H1 (cell line): Measurements from ENCODE around the gene UNC13C. TPM values are rescaled to one million over a fixed set of nuclear protein-coding genes. Genes with fewer than 3 reads are reported as not detected.

ENCODE experiments used
- CTCF ChIA-PET: fragments of 300-600 bp; sonication (Branson Sonifier 250); formaldehyde crosslinking; loops from one replicate; lab custom pipeline; 2021; ENCODE audit not compliant: partially characterized antibody; lab: Charles Lee
- POLR2A ChIA-PET: fragments of 300-600 bp; sonication (Branson Sonifier 250); formaldehyde crosslinking; loops from one replicate; lab custom pipeline; 2021; ENCODE audit warnings: inconsistent platforms; ENCODE audit not compliant: partially characterized antibody; lab: Charles Lee
- DNase-seq, 2 experiments: peaks; one replicate each; pipeline versions ENCODE4 v3.0.0 to v3.0.0-alpha.2; 2010 to 2022; ENCODE audit warnings: low spot score in 2 of 2, low read depth in 1 of 2, mixed read lengths in 1 of 2
- FAIRE-seq: peaks from 2 replicates; lab custom pipeline; 2011; peaks lifted over from hg19 to GRCh38; lab: Jason Lieb, UNC
- H2AFZ ChIP-seq: 2 replicates; pipeline ENCODE4 v1.8.1; 2012; ENCODE audit warnings: low read length, inconsistent platforms
- H2AK5ac ChIP-seq: 2 replicates; pipeline ENCODE4 v1.6.1; 2013; ENCODE audit warnings: low read depth, low read length
- H2BK120ac ChIP-seq: replicated peaks from 2 replicates; pipeline ENCODE3; 2013; ENCODE audit warnings: low read depth, low read length, inconsistent platforms
- H2BK12ac ChIP-seq: 2 replicates; pipeline ENCODE4 v1.6.1; 2013; ENCODE audit warnings: low read depth, low read length
- H2BK15ac ChIP-seq: 2 replicates; pipeline ENCODE4 v1.6.1; 2013; ENCODE audit warnings: low read length
- H2BK20ac ChIP-seq: 2 replicates; pipeline ENCODE4 v1.6.1; 2013; ENCODE audit warnings: low read length
- H2BK5ac ChIP-seq: 2 replicates; pipeline ENCODE4 v1.6.1; 2013; ENCODE audit warnings: low read depth, low read length
- H3K14ac ChIP-seq: 2 replicates; pipeline ENCODE4 v1.6.1; 2013; ENCODE audit warnings: inconsistent platforms; ENCODE audit not compliant: insufficient read length
- H3K18ac ChIP-seq: 2 replicates; pipeline ENCODE4 v1.6.1; 2013; ENCODE audit warnings: low read length; ENCODE audit errors: extremely low read depth
- H3K23ac ChIP-seq: 2 replicates; pipeline ENCODE4 v1.6.1; 2013; ENCODE audit warnings: inconsistent platforms; ENCODE audit not compliant: insufficient read length
- H3K23me2 ChIP-seq: 2 replicates; pipeline ENCODE4 v1.6.1; 2013; ENCODE audit warnings: low read depth, low read length
- H3K27ac ChIP-seq: 2 replicates; pipeline ENCODE4 v1.6.1; 2011; ENCODE audit warnings: low read depth, low read length, inconsistent platforms
- H3K27me3 ChIP-seq, 4 experiments: replicated peaks in 1 of 4; 1 replicate in 1 of 4; 2 replicates in 3 of 4; pipeline versions ENCODE4 v1.6.1 to v1.8.1; 2011 to 2013; ENCODE audit warnings: low read length in 3 of 4, mild to moderate bottlenecking in 3 of 4, inconsistent platforms in 2 of 4, mixed read lengths in 2 of 4, moderate library complexity in 1 of 4; ENCODE audit not compliant: control insufficient read depth in 3 of 4, insufficient read depth in 3 of 4; ENCODE audit errors: extremely low read depth in 1 of 4
- H3K36me3 ChIP-seq, 4 experiments: 2 replicates each; pipeline versions ENCODE4 v1.6.1 to v1.8.1; 2011 to 2013; ENCODE audit warnings: mild to moderate bottlenecking in 4 of 4, low read length in 3 of 4, moderate library complexity in 2 of 4, control low read depth in 1 of 4, inconsistent platforms in 1 of 4; ENCODE audit not compliant: insufficient read depth in 4 of 4, control insufficient read depth in 2 of 4
- H3K4ac ChIP-seq: replicated peaks from 2 replicates; pipeline ENCODE3; 2013; ENCODE audit warnings: low read length, low read depth, mixed read lengths, inconsistent platforms; ENCODE audit not compliant: insufficient read length
- H3K4me1 ChIP-seq, 4 experiments: replicated peaks in 1 of 4; 1 replicate in 1 of 4; 2 replicates in 3 of 4; pipeline versions ENCODE4 v1.6.1 to v1.8.1; 2011 to 2013; ENCODE audit warnings: low read length in 3 of 4, inconsistent platforms in 2 of 4, mixed read lengths in 1 of 4; ENCODE audit not compliant: insufficient read depth in 4 of 4, control insufficient read depth in 3 of 4
- H3K4me2 ChIP-seq, 2 experiments: 2 replicates each; pipeline versions ENCODE4 v1.6.1 to v1.8.1; 2011 to 2013; ENCODE audit warnings: low read depth in 2 of 2, low read length in 2 of 2, control low read depth in 1 of 2, inconsistent platforms in 1 of 2, mild to moderate bottlenecking in 1 of 2; ENCODE audit not compliant: insufficient read depth in 1 of 2
- H3K4me3 ChIP-seq, 4 experiments: fragments of 200-600, 300-600 bp in 1 of 4; sonication (generic), shearing (Covaris generic), sonication (Bioruptor Twin) in 1 of 4; 2 replicates each; pipeline versions ENCODE4 v1.5.1 to v1.8.1; 2011 to 2016; ENCODE audit warnings: low read length in 4 of 4, low read depth in 3 of 4, control low read depth in 2 of 4, inconsistent platforms in 2 of 4, mild to moderate bottlenecking in 2 of 4, mixed read lengths in 1 of 4, moderate library complexity in 1 of 4; ENCODE audit not compliant: insufficient read depth in 2 of 4; ENCODE audit errors: extremely low read depth in 1 of 4
- H3K56ac ChIP-seq: replicated peaks from 2 replicates; pipeline ENCODE3; 2013; ENCODE audit warnings: low read depth, mild to moderate bottlenecking, mixed read lengths, low read length, inconsistent platforms; ENCODE audit not compliant: insufficient read length
- H3K79me1 ChIP-seq: 2 replicates; pipeline ENCODE4 v1.6.1; 2013; ENCODE audit warnings: low read depth, low read length, control low read depth
- H3K79me2 ChIP-seq, 2 experiments: 2 replicates each; pipeline versions ENCODE4 v1.6.1 to v1.8.1; 2012 to 2013; ENCODE audit warnings: low read length in 2 of 2, mild to moderate bottlenecking in 2 of 2, inconsistent platforms in 1 of 2; ENCODE audit not compliant: insufficient read depth in 2 of 2, control insufficient read depth in 1 of 2
- H3K9ac ChIP-seq, 4 experiments: replicated peaks in 1 of 4; 1 replicate in 1 of 4; 2 replicates in 3 of 4; pipeline versions ENCODE4 v1.6.1 to v1.8.1; 2011 to 2013; ENCODE audit warnings: low read depth in 3 of 4, low read length in 3 of 4, control low read depth in 2 of 4, mild to moderate bottlenecking in 2 of 4, moderate library complexity in 2 of 4, inconsistent platforms in 1 of 4; ENCODE audit errors: extremely low read depth in 1 of 4
- H3K9me3 ChIP-seq, 2 experiments: 2 replicates each; pipeline versions ENCODE4 v1.6.1 to v1.8.1; 2012 to 2013; ENCODE audit warnings: mild to moderate bottlenecking in 2 of 2, moderate library complexity in 2 of 2, control low read depth in 1 of 2, inconsistent platforms in 1 of 2, low read depth in 1 of 2, low read length in 1 of 2, mixed read lengths in 1 of 2; ENCODE audit not compliant: insufficient read depth in 2 of 2
- H4K20me1 ChIP-seq, 2 experiments: replicated peaks in 1 of 2; 2 replicates each; pipeline versions ENCODE3 to v1.8.1; 2011 to 2013; ENCODE audit warnings: inconsistent platforms in 2 of 2, low read length in 2 of 2, mild to moderate bottlenecking in 1 of 2; ENCODE audit not compliant: insufficient read depth in 2 of 2, control insufficient read depth in 1 of 2
- H4K5ac ChIP-seq: 2 replicates; pipeline ENCODE4 v1.6.1; 2013; ENCODE audit warnings: low read length, low read depth, mixed read lengths, inconsistent platforms; ENCODE audit not compliant: insufficient read length
- H4K8ac ChIP-seq: 2 replicates; pipeline ENCODE4 v1.8.0; 2013; ENCODE audit warnings: mild to moderate bottlenecking, moderate library complexity, low read length, inconsistent platforms; ENCODE audit not compliant: insufficient read depth; ENCODE audit errors: extremely low read depth
- H4K91ac ChIP-seq: replicated peaks from 2 replicates; pipeline ENCODE3; 2013; ENCODE audit warnings: low read length, mixed read lengths, inconsistent platforms; ENCODE audit not compliant: insufficient read length
- GABPA ChIP-seq: IDR thresholded peaks from 2 replicates; pipeline ENCODE4 v1.6.1; 2011; ENCODE audit warnings: mild to moderate bottlenecking, low read length, moderate library complexity, borderline replicate concordance; ENCODE audit not compliant: insufficient read depth
- SIX5 ChIP-seq: IDR thresholded peaks from 2 replicates; pipeline ENCODE4 v1.6.1; 2011; ENCODE audit warnings: mild to moderate bottlenecking, low read depth, low read length
- SP1 ChIP-seq: IDR thresholded peaks from 2 replicates; pipeline ENCODE4 v1.6.1; 2011; ENCODE audit warnings: low read depth, low read length
- SP4 ChIP-seq: IDR thresholded peaks from 2 replicates; pipeline ENCODE4 v1.6.1; 2012; ENCODE audit warnings: low read length, inconsistent platforms
- polyA plus RNA-seq, 7 experiments: library from polyadenylated mRNA; depleted of rRNA in 3 of 7; stranded (reverse) in 5 of 7; unstranded in 2 of 7; fragments of >200 nt in 5 of 7; fragments of 200-250 nt in 2 of 7; gene quantifications; 1 replicate in 5 of 7; 2 replicates in 1 of 7; 4 replicates in 1 of 7; pipeline versions ENCODE4 v1.2.1 to v1.2.3, GENCODE V29; 2011 to 2013; ENCODE audit warnings: missing spikeins in 2 of 7, mixed read lengths in 2 of 7
- total RNA-seq: library from RNA; stranded (reverse); fragmentation: NEBNext Ultra II Directional; extraction: Animal tissue kit (Norgen Biotek cat#: 25700); gene quantifications from 2 replicates; pipeline ENCODE4 v1.2.1, GENCODE V29; 2021

UNC13C gene
- total and polyA plus RNA-seq, 2 of the 8 experiments (the other 6 are each of a cell fraction or from before 2014, with no cell fraction given) = 0.02 to 0.13 TPM

DNA sequence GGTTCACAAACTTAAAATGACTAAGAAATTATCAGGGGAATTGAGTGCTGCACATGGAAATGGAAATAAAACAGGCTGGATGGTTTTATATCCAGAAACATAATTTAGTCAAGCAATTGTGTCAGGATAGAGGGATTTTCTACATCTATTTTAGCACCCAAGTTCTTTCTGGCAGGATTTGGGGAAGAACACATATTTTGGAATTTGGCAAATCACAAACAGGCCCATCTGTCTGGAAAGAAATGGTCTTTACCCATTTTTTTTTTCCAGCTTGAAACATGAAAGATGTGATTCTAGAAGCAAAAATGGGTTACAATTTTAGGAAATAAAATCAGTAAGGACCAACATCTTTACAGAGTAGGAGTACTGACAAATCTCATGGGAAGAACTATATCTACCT lies 14.4 kb upstream of the UNC13C start:
- Histone ChIP-seq H2BK12ac (no peak overlapping the region), H3K9ac (no peak overlapping the region), H4K5ac (no peak overlapping the region), H3K79me2 (no peaks in the 10 kb centered on the region), H2BK120ac (no peak overlapping the region), H3K4me3 (no peak overlapping the region), H3K18ac (no peak overlapping the region), H4K91ac (no peak overlapping the region), H3K4ac (no peak overlapping the region), H3K4me1 (no peaks in the 10 kb centered on the region), H2BK5ac (no peak overlapping the region), H2BK20ac (no peak overlapping the region), H3K79me1 (no peaks in the 10 kb centered on the region), H4K8ac (no peak overlapping the region), H3K56ac (no peak overlapping the region), H2AFZ (no peak overlapping the region), H2BK15ac (no peak overlapping the region), H3K23me2 (no peaks in the 10 kb centered on the region), H2AK5ac (no peak overlapping the region), H3K23ac (no peak overlapping the region), H3K27me3 (no peaks in the 10 kb centered on the region), H3K36me3 (no peaks in the 10 kb centered on the region), H3K27ac (no peak overlapping the region), H3K4me2 (no peak overlapping the region), H4K20me1 (no peaks in the 10 kb centered on the region), H3K9me3 (peaks cover 0 to 11% of the 10 kb centered on the region in 2 experiments; a peak in 1 of 4 replicates), H3K14ac (no peak overlapping the region)
- DNase-seq = no peak
- TF ChIP-seq SP4 (no peak), SIX5 (no peak), GABPA (no peak), SP1 (no peak)
- ChIA-PET POLR2A (no interaction called here), CTCF (interaction anchor here (0.7 to 2.2 kb wide), 18 partner anchors 8 to 1166 kb away, joined by 3 to 12 read pairs (median 4); partner anchors contain the start of gene UNC13C)
- no peak for FAIRE-seq
